K562 (cell line): ENCODE results near the gene TRIM45. TPM values are rescaled to one million over a fixed set of nuclear protein-coding genes. Genes with fewer than 3 reads are reported as not detected.

Experiments used
- ARNT ChIP-seq, 2 experiments: fragments of 450-650 bp; IDR thresholded peaks; 2 replicates each; pipeline ENCODE4 v1.6.1; 2016; ENCODE audit warnings: mild to moderate bottlenecking in 1 of 2
- CHD7 ChIP-seq: fragments of 200-600 bp; sonication (generic); IDR thresholded peaks from one replicate; pipeline ENCODE4 v1.6.1; 2012; ENCODE audit warnings: mild to moderate bottlenecking, low read depth, low read length, inconsistent platforms
- GABPB2 ChIP-seq: fragments of 250-450 bp; sonication (Bioruptor Pico); conservative IDR thresholded peaks from 2 replicates; pipeline ENCODE4 v1.5.1; 2021; ENCODE audit warnings: mild to moderate bottlenecking
- KLF1 ChIP-seq: fragments of 450-650 bp; IDR thresholded peaks from 2 replicates; pipeline ENCODE4 v1.6.1; 2016; ENCODE audit warnings: missing genetic modification characterization, missing compliant biosample characterization
- NCOA1 ChIP-seq: fragments of 450-650 bp; IDR thresholded peaks from 2 replicates; pipeline ENCODE4 v1.6.1; 2016; ENCODE audit warnings: low read depth
- NR2F6 ChIP-seq: fragments of 450-650 bp; formaldehyde crosslinking; IDR thresholded peaks from 2 replicates; pipeline ENCODE4 v1.4.0; 2020; ENCODE audit warnings: mild to moderate bottlenecking
- NUFIP1 ChIP-seq: fragments of 450-650 bp; IDR thresholded peaks from 2 replicates; pipeline ENCODE4 v1.6.1; 2018; ENCODE audit not compliant: partially characterized antibody
- POLR2H ChIP-seq: IDR thresholded peaks from 2 replicates; pipeline ENCODE4 v1.6.1; 2016; ENCODE audit warnings: missing genetic modification characterization, low read depth, mild to moderate bottlenecking, control low read depth, missing compliant biosample characterization, moderate library complexity
- RB1 ChIP-seq: fragments of 450-650 bp; IDR thresholded peaks from 2 replicates; pipeline ENCODE4 v1.6.1; 2017; ENCODE audit warnings: low read depth, mild to moderate bottlenecking
- RFX7 ChIP-seq: fragments of 250-450 bp; sonication (Bioruptor Pico); IDR thresholded peaks from 2 replicates; pipeline ENCODE4 v1.5.1; 2021; ENCODE audit warnings: mild to moderate bottlenecking
- U2AF2 ChIP-seq: fragments of 200-400 bp; formaldehyde crosslinking; optimal IDR thresholded peaks from 2 replicates; pipeline ENCODE3; 2017; ENCODE audit warnings: low read depth, mild to moderate bottlenecking, low read length
- polyA plus RNA-seq, 8 experiments: library from polyadenylated mRNA; depleted of rRNA in 4 of 8; stranded (reverse) in 5 of 8; unstranded in 3 of 8; fragments of >200 nt; fragmentation: Nextera tagmentation in 2 of 8; fragmentation: Illumina TruSeq in 1 of 8; extraction: Ambion mirVana in 2 of 8; extraction: Trizol in 1 of 8; gene quantifications; 2 replicates each; pipeline versions ENCODE4 v1.2.1 to v1.2.3, GENCODE V29; 2011 to 2014; ENCODE audit warnings: inconsistent platforms in 1 of 8, missing spikeins in 1 of 8
- total RNA-seq, 7 experiments: library from RNA; depleted of rRNA in 6 of 7; stranded (reverse); fragments of >200 nt in 6 of 7; fragmentation: Illumina TruSeq in 2 of 7; extraction: Trizol in 2 of 7; gene quantifications; 2 replicates each; pipeline versions ENCODE4 v1.2.1 to v1.2.3, GENCODE V29; 2011 to 2021; ENCODE audit warnings: low replicate concordance in 1 of 7

The TRIM45 gene
- total and polyA plus RNA-seq, 9 of the 15 experiments (the other 6 are each of a cell fraction or from before 2014, with no cell fraction given), result 1.9 to 6.2 (median 3.6) TPM

- TF ChIP-seq CHD7 (no peak), NR2F6 (CRISPR knock-in tag) (no peak), NCOA1 (no peak), KLF1 (tag) (no peak), RFX7 (no peak), GABPB2 (CRISPR knock-in tag) (no peak), ARNT (IDR thresholded peaks at IDR 0.05) (no peak), RB1 (peak; percentile 51; the same call in 1 of the 2 replicates), U2AF2 (no peak), POLR2H (tag) (no peak), NUFIP1 (no peak)
These were observed 53.8 kb downstream of the TRIM45 start (continued) for GRCh38 chr1:117067533-117068370.
